Muscle of back (tissue), 11 donors: ENCODE results near the gene GRID1. TPM values are rescaled to one million over a fixed set of nuclear protein-coding genes. Genes with fewer than 3 reads are reported as not detected.

Experiments
- DNase-seq, 3 donors: peaks; one replicate each; pipeline versions ENCODE4 v3.0.0 to v3.0.0-alpha.2; 2013
- polyA plus RNA-seq, 10 donors: library from polyadenylated mRNA; unstranded; fragments of 120-200 nt; gene quantifications; one replicate each; pipeline ENCODE4 v1.2.1, GENCODE V29; 2013; ENCODE audit not compliant: insufficient read length in 10 of 10

Gene GRID1
- polyA plus RNA-seq, 10 donors = 2.7 to 8.4 (median 5.9) TPM

GRCh38 chr10:85602306-85602705, 764.3 kb downstream of the GRID1 start:
- DNase-seq = no peak

- DNase-seq = no peak
Measured at GRCh38 chr10:85601526-85601925, 765.1 kb downstream of the GRID1 start.

GRCh38 chr10:85600744-85601081, 765.9 kb downstream of the GRID1 start:
- no peak for DNase-seq

GRCh38 chr10:85600026-85600743, 766.4 kb downstream of the GRID1 start:
- no peak for DNase-seq

- DNase-seq = no peak
Measured at GRCh38 chr10:85599081-85599480, 767.5 kb downstream of the GRID1 start.

- DNase-seq = no peak
Measured at GRCh38 chr10:85598646-85599045, 767.9 kb downstream of the GRID1 start.

GRCh38 chr10:85597006-85597405, 769.6 kb downstream of the GRID1 start:
- no peak for DNase-seq

- DNase-seq = no peak
Measured at GRCh38 chr10:85596389-85596788, 770.2 kb downstream of the GRID1 start.

- DNase-seq = no peak
Measured at GRCh38 chr10:85594239-85594638, 772.4 kb downstream of the GRID1 start.

GRCh38 chr10:85593226-85593772, 773.3 kb downstream of the GRID1 start:
- no peak for DNase-seq

GRCh38 chr10:85581371-85581770, 785.2 kb downstream of the GRID1 start:
- no peak for DNase-seq

GRCh38 chr10:85580585-85580984, 786.0 kb downstream of the GRID1 start:
- no peak for DNase-seq

GRCh38 chr10:85578860-85579259, 787.7 kb downstream of the GRID1 start:
- no peak for DNase-seq

GRCh38 chr10:85575441-85575840, 791.2 kb downstream of the GRID1 start:
- no peak for DNase-seq

- no peak for DNase-seq
Measured at GRCh38 chr10:85570871-85571270, 795.7 kb downstream of the GRID1 start.

- DNase-seq = no peak
Measured at GRCh38 chr10:85565381-85565780, 801.2 kb downstream of the GRID1 start.

GRCh38 chr10:85558533-85558932, 808.1 kb downstream of the GRID1 start:
- no peak for DNase-seq

GRCh38 chr10:85557706-85558105, 808.9 kb downstream of the GRID1 start:
- no peak for DNase-seq

- no peak for DNase-seq
Measured at GRCh38 chr10:85557077-85557476, 809.5 kb downstream of the GRID1 start.

Other genes with a start within 250 kb of the GRID1 start
- 10 to 100 TPM; 22.8 to 32.9 (median 28.9) TPM for gene WAPL, start 155.0 kb upstream of the GRID1 start, polyA plus RNA-seq